IMR-90 (cell line): Measurements from ENCODE around the gene TCF25. TPM values are rescaled to one million over a fixed set of nuclear protein-coding genes. Genes with fewer than 3 reads are reported as not detected.

Experiments
- ATAC-seq: fragments of 200-7000 bp; cut with Tn5 transposase; 2 replicates; pipeline ENCODE4 v1.9.1; 2020; ENCODE audit warnings: low read depth, mild to moderate bottlenecking, moderate library complexity
- BruUV-seq: library from RNA; stranded (reverse); fragments of 400-500 nt; replicated peaks from 2 replicates; lab custom pipeline; 2021; lab: Mats Ljungman, UMichigan
- CTCF ChIA-PET: fragments of 300-600 bp; formaldehyde crosslinking; extraction: SDS; loops from one replicate; lab custom pipeline; 2021; ENCODE audit warnings: antibody characterized with exemption; lab: Yijun Ruan, JAX
- POLR2A ChIA-PET: fragments of 300-600 bp; sonication (Branson Sonifier 250); formaldehyde crosslinking; loops from one replicate; lab custom pipeline; 2022; ENCODE audit warnings: antibody characterized with exemption; ENCODE audit not compliant: unreplicated experiment; lab: Charles Lee
- DNase-seq: peaks from one replicate; pipeline ENCODE4 v3.0.0; 2013
- H2AFZ ChIP-seq: replicated peaks from 2 replicates; pipeline ENCODE3; 2013; ENCODE audit warnings: low read length, mild to moderate bottlenecking; ENCODE audit not compliant: poor library complexity
- H2AK5ac ChIP-seq: 2 replicates; pipeline ENCODE4 v1.6.1; 2013; ENCODE audit warnings: low read depth, low read length, inconsistent platforms
- H2AK9ac ChIP-seq: replicated peaks from 2 replicates; pipeline ENCODE3; 2013; ENCODE audit warnings: mild to moderate bottlenecking, low read depth, low read length, moderate library complexity; ENCODE audit not compliant: poor library complexity
- H2BK120ac ChIP-seq: 2 replicates; pipeline ENCODE4 v1.6.1; 2013; ENCODE audit warnings: low read depth, low read length, inconsistent platforms
- H2BK15ac ChIP-seq: 3 replicates; pipeline ENCODE4 v1.6.1; 2013; ENCODE audit warnings: low read depth, low read length, inconsistent platforms
- H2BK20ac ChIP-seq: 2 replicates; pipeline ENCODE4 v1.6.1; 2013; ENCODE audit warnings: low read depth, mild to moderate bottlenecking, inconsistent platforms, low read length, moderate library complexity
- H2BK5ac ChIP-seq: 2 replicates; pipeline ENCODE4 v1.6.1; 2013; ENCODE audit warnings: mild to moderate bottlenecking, low read depth, low read length, inconsistent platforms; ENCODE audit not compliant: poor library complexity, severe bottlenecking
- H3K14ac ChIP-seq: replicated peaks from 2 replicates; pipeline ENCODE4 v1.6.1; 2013; ENCODE audit warnings: low read depth, low read length, inconsistent platforms
- H3K18ac ChIP-seq: 2 replicates; pipeline ENCODE4 v1.6.1; 2013; ENCODE audit warnings: low read depth, low read length, control low read depth
- H3K23ac ChIP-seq: 2 replicates; pipeline ENCODE4 v1.6.1; 2013; ENCODE audit warnings: low read depth, low read length, inconsistent platforms
- H3K27ac ChIP-seq: 2 replicates; pipeline ENCODE4 v1.5.1; 2013; ENCODE audit warnings: mild to moderate bottlenecking, control low read depth, low read length; ENCODE audit not compliant: insufficient read depth
- H3K27me3 ChIP-seq: 2 replicates; pipeline ENCODE4 v1.6.1; 2013; ENCODE audit warnings: low read length; ENCODE audit not compliant: control insufficient read depth, insufficient read depth
- H3K36me3 ChIP-seq: 2 replicates; pipeline ENCODE4 v1.6.1; 2013; ENCODE audit warnings: low read length, mixed read lengths; ENCODE audit not compliant: control insufficient read depth, insufficient read depth
- H3K4ac ChIP-seq: 2 replicates; pipeline ENCODE4 v1.6.1; 2013; ENCODE audit warnings: low read depth, low read length, inconsistent platforms
- H3K4me1 ChIP-seq: 2 replicates; pipeline ENCODE4 v1.6.1; 2013; ENCODE audit warnings: low read length, mixed read lengths; ENCODE audit not compliant: control insufficient read depth, insufficient read depth
- H3K4me2 ChIP-seq: 2 replicates; pipeline ENCODE4 v1.6.1; 2013; ENCODE audit warnings: low read depth, mild to moderate bottlenecking, control low read depth, low read length, moderate library complexity
- H3K4me3 ChIP-seq: 2 replicates; pipeline ENCODE4 v1.5.1; 2013; ENCODE audit warnings: low read depth, mild to moderate bottlenecking, control low read depth, low read length, moderate library complexity; ENCODE audit not compliant: insufficient read depth
- H3K56ac ChIP-seq: 2 replicates; pipeline ENCODE4 v1.6.1; 2013; ENCODE audit warnings: low read length, inconsistent platforms; ENCODE audit not compliant: insufficient read depth; ENCODE audit errors: extremely low read depth
- H3K79me1 ChIP-seq, 2 experiments: 2 replicates each; pipeline ENCODE4 v1.6.1; 2013; ENCODE audit warnings: low read length in 2 of 2, inconsistent platforms in 1 of 2, low read depth in 1 of 2
- H3K9ac ChIP-seq: 2 replicates; pipeline ENCODE4 v1.6.1; 2013; ENCODE audit warnings: low read depth, low read length, control low read depth
- H3K9me1 ChIP-seq: 2 replicates; pipeline ENCODE4 v1.6.1; 2013; ENCODE audit warnings: low read length, inconsistent platforms; ENCODE audit not compliant: insufficient read depth
- H3K9me3 ChIP-seq: 2 replicates; pipeline ENCODE4 v1.6.1; 2013; ENCODE audit warnings: low read length; ENCODE audit not compliant: control insufficient read depth, insufficient read depth
- H4K20me1 ChIP-seq: 2 replicates; pipeline ENCODE4 v1.6.1; 2013; ENCODE audit warnings: low read length, inconsistent platforms; ENCODE audit not compliant: insufficient read depth
- H4K5ac ChIP-seq: 2 replicates; pipeline ENCODE4 v1.6.1; 2013; ENCODE audit warnings: mild to moderate bottlenecking, low read depth, low read length, control low read depth
- H4K8ac ChIP-seq, 2 experiments: 2 replicates each; pipeline ENCODE4 v1.6.1; 2013; ENCODE audit warnings: low read depth in 2 of 2, low read length in 2 of 2, control low read depth in 1 of 2, inconsistent platforms in 1 of 2
- H4K91ac ChIP-seq: 2 replicates; pipeline ENCODE4 v1.6.1; 2013; ENCODE audit warnings: low read depth, low read length, inconsistent platforms; ENCODE audit not compliant: insufficient read depth
- BHLHE40 ChIP-seq: fragments of 150-350 bp; IDR thresholded peaks from 2 replicates; pipeline ENCODE4 v1.6.1; 2016; ENCODE audit warnings: mild to moderate bottlenecking, low read depth, low read length
- CEBPB ChIP-seq: IDR thresholded peaks from 2 replicates; pipeline ENCODE4 v1.6.1; 2012; ENCODE audit warnings: low read depth, low read length, improper control_type of control experiment
- CHD1 ChIP-seq: IDR thresholded peaks from 2 replicates; pipeline ENCODE4 v1.6.1; 2012; ENCODE audit warnings: low read depth, low read length, improper control_type of control experiment
- CTCF ChIP-seq: conservative IDR thresholded peaks from 2 replicates; pipeline ENCODE4 v1.5.1; 2012; ENCODE audit warnings: mild to moderate bottlenecking, low read depth, low read length, improper control_type of control experiment
- ELK1 ChIP-seq: fragments of 150-350 bp; IDR thresholded peaks from 2 replicates; pipeline ENCODE4 v1.6.1; 2016; ENCODE audit warnings: low read depth, mild to moderate bottlenecking, low read length, moderate library complexity, borderline replicate concordance
- FOS ChIP-seq: fragments of 150-350 bp; IDR thresholded peaks from 2 replicates; pipeline ENCODE4 v1.6.1; 2016; ENCODE audit warnings: low read depth, low read length
- MAFK ChIP-seq: IDR thresholded peaks from 2 replicates; pipeline ENCODE4 v1.6.1; 2012; ENCODE audit warnings: low read depth, low read length, improper control_type of control experiment
- MAZ ChIP-seq: IDR thresholded peaks from 2 replicates; pipeline ENCODE4 v1.6.1; 2012; ENCODE audit warnings: low read depth, mild to moderate bottlenecking, low read length, improper control_type of control experiment, moderate library complexity, borderline replicate concordance
- MXI1 ChIP-seq: IDR thresholded peaks from 2 replicates; pipeline ENCODE4 v1.6.1; 2012; ENCODE audit warnings: low read depth, mild to moderate bottlenecking, low read length, moderate library complexity, borderline replicate concordance
- NFE2L2 ChIP-seq: fragments of 150-350 bp; IDR thresholded peaks from 2 replicates; pipeline ENCODE4 v1.6.1; 2016; ENCODE audit warnings: low read depth, mild to moderate bottlenecking, low read length
- POLR2A ChIP-seq: IDR thresholded peaks from 2 replicates; pipeline ENCODE4 v1.6.1; 2012; ENCODE audit warnings: mild to moderate bottlenecking, low read depth, low read length
- RAD21 ChIP-seq: IDR thresholded peaks from 2 replicates; pipeline ENCODE4 v1.6.1; 2012; ENCODE audit warnings: low read length, improper control_type of control experiment
- RFX5 ChIP-seq: IDR thresholded peaks from 2 replicates; pipeline ENCODE4 v1.8.0; 2012; ENCODE audit warnings: low read depth, mild to moderate bottlenecking, low read length, moderate library complexity
- WGBS, 2 experiments: methylation state at CpG; one replicate each; pipeline versions ENCODE4 v1.1.5 to v1.1.7; 2013; ENCODE audit warnings: missing lambda C conversion rate in 2 of 2; ENCODE audit not compliant: insufficient read length in 1 of 2; ENCODE audit errors: extremely low coverage in 2 of 2; 5-methylcytosine and 5-hydroxymethylcytosine counted together
- dilution Hi-C: fragments of 300-500 bp; cut with HindIII; formaldehyde crosslinking; loops from one replicate; pipeline ENCODE4 v1.14.3; 2018; ENCODE audit warnings: low sequenced_read_pairs; ENCODE audit not compliant: unreplicated experiment
- in situ Hi-C: fragments of 300-500 bp; cut with MboI; formaldehyde crosslinking; loops from 3 replicates; pipeline ENCODE4 v1.14.3; 2019; ENCODE audit warnings: low sequenced_read_pairs, inconsistent platforms, mixed read lengths
- intact Hi-C: fragments of 100-400 bp; cut with micrococcal nuclease; formaldehyde crosslinking; loops from 2 replicates; pipeline ENCODE4 v1.10.0; 2022
- polyA plus RNA-seq, 3 experiments: library from polyadenylated mRNA; depleted of rRNA; stranded (reverse); fragments of >200 nt; gene quantifications; 2 replicates each; pipeline ENCODE4 v1.2.3, GENCODE V29; 2012; ENCODE audit warnings: low replicate concordance in 1 of 3
- total RNA-seq: library from RNA; depleted of rRNA; stranded (reverse); fragments of >200 nt; gene quantifications from 2 replicates; pipeline ENCODE4 v1.2.3, GENCODE V29; 2012

The TCF25 gene
- total and polyA plus RNA-seq, 2 of the 4 experiments (the other 2 are of a cell fraction) = 127 to 184 TPM

GRCh38 chr16:89924297-89924924, 51.0 kb downstream of the TCF25 start:
- 2% methylated on average over 9 of the region's 14 CpGs; no CpG with 5 or more reads in 1 of the 2 experiments for WGBS, 2 experiments
- Histone ChIP-seq H3K36me3 (peaks cover 3% of the 10 kb centered on the region; the same call in 1 of the 2 replicates), H2BK120ac (no peak overlapping the region), H3K9me3 (no peaks in the 10 kb centered on the region), H4K8ac (no peak overlapping the region), H2AK9ac (peak overlapping the region; percentile 96), H3K27ac (no peak overlapping the region), H3K4me1 (peaks cover 12% of the 10 kb centered on the region), H3K14ac (no peak overlapping the region), H3K9ac (peak overlapping the region; percentile 55), H3K23ac (no peak overlapping the region), H2AK5ac (peak overlapping the region; percentile 24; the same call in 1 of the 2 replicates), H3K9me1 (peaks cover 15% of the 10 kb centered on the region), H3K79me1 (peaks cover 14 to 74% of the 10 kb centered on the region in 2 experiments), H3K4me2 (peak overlapping the region; percentile 85), H3K4ac (no peak overlapping the region), H2BK15ac (no peak overlapping the region), H3K56ac (no peak overlapping the region), H2BK20ac (no peak overlapping the region), H4K20me1 (peaks cover 51% of the 10 kb centered on the region), H3K18ac (no peak overlapping the region), H4K91ac (no peak overlapping the region), H2BK5ac (no peak overlapping the region), H3K4me3 (peak overlapping the region; percentile 83), H2AFZ (no peak overlapping the region), H4K5ac (no peak overlapping the region), H3K27me3 (no peaks in the 10 kb centered on the region)
- dilution Hi-C loops = no loop called here
- no peak for TF ChIP-seq BHLHE40
- TF ChIP-seq RFX5 = peak; percentile 46; the same call in 1 of the 2 replicates
- no peak for TF ChIP-seq POLR2A
- TF ChIP-seq CTCF = no peak
- no peak for TF ChIP-seq MAFK
- peak; percentile 38; the same call in 1 of the 2 replicates for TF ChIP-seq MAZ
- TF ChIP-seq FOS = no peak
- no peak for TF ChIP-seq RAD21
- no peak for TF ChIP-seq CHD1
- TF ChIP-seq CEBPB = no peak
- no peak for TF ChIP-seq ELK1
- no peak for TF ChIP-seq NFE2L2
- 0 out of 2 replicates have a peak, but pooled peaks have one; percentile 44 for TF ChIP-seq MXI1
- peak; percentile 44 for DNase-seq
- in situ Hi-C loops = no loop called here
- CTCF ChIA-PET = no interaction called here
- BruUV-seq = no TSS peak
- no peak for ATAC-seq
- intact Hi-C loops = loop anchor here (10.0 kb wide), 1 partner anchor 100 kb away; no protein-coding TSS in a partner anchor
- POLR2A ChIA-PET = interaction anchor here (0.5 to 1.1 kb wide), 3 partner anchors 16 to 237 kb away, joined by 4 to 12 read pairs (median 9); no protein-coding TSS in a partner anchor
